OCI-LY7 (cell line): ENCODE data around the gene GRHL1.

ENCODE experiments used
- EZH2phosphoT487 ChIP-seq: fragments of 200-600 bp; sonication (generic); IDR thresholded peaks from 2 replicates; pipeline ENCODE4 v1.6.1; 2018; ENCODE audit warnings: low read depth, borderline replicate concordance, mild to moderate bottlenecking, mixed run types, antibody characterized with exemption, low read length, moderate library complexity, mixed read lengths
- TF ChIP-seq, protein P1 (sequence below): fragments of 200-600 bp; sonication (generic); conservative IDR thresholded peaks from 2 replicates; pipeline ENCODE4 v1.5.1; 2014; ENCODE audit warnings: mild to moderate bottlenecking, antibody characterized with exemption, low read length, moderate library complexity, mixed read lengths

DNA sequence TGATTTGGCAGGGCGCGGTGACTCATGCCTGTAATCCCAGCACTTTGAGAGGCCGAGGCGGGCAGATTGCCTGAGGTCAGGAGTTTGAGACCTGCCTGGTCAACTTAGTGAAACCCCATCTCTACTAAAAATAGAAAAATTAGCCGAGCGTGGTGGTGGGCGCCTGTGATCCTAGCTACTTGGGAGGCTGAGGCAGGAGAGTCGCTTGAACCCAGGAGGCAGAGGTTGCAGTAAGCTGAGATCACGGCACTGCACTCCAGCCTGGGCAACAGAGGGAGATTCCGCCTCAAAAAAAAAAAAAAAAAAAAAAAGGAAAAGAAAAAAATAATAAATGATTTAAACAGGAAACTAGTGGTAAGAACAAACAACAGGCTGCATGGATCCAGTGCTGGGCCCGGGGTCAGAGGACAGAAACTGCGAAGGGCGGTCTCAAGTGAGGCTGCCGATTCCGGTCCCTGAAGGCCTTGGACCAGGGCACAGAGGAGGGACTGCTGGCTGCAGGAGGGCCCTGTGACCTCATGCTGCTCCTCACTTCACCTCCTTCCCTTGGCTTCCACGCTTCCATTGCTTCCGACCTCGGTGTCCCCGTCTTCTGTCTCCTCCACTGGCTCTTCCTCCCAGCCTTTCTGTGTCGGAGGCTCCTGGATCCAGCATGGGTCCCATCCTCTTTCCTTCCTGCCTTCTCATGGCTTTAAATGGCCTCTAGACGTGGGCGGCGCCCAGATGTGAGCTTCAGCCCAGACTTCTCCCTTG lies 2.1 kb upstream of the GRHL1 start:
- TF ChIP-seq, protein P1, sequence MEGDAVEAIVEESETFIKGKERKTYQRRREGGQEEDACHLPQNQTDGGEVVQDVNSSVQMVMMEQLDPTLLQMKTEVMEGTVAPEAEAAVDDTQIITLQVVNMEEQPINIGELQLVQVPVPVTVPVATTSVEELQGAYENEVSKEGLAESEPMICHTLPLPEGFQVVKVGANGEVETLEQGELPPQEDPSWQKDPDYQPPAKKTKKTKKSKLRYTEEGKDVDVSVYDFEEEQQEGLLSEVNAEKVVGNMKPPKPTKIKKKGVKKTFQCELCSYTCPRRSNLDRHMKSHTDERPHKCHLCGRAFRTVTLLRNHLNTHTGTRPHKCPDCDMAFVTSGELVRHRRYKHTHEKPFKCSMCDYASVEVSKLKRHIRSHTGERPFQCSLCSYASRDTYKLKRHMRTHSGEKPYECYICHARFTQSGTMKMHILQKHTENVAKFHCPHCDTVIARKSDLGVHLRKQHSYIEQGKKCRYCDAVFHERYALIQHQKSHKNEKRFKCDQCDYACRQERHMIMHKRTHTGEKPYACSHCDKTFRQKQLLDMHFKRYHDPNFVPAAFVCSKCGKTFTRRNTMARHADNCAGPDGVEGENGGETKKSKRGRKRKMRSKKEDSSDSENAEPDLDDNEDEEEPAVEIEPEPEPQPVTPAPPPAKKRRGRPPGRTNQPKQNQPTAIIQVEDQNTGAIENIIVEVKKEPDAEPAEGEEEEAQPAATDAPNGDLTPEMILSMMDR = no peak
- no peak for TF ChIP-seq EZH2phosphoT487
